ENCODE results near the gene ZNF324. TPM values are rescaled to one million over a fixed set of nuclear protein-coding genes. Genes with fewer than 3 reads are reported as not detected.
"Not testable (repeated sequence)": the region's sequence is repeated elsewhere in the genome, so short reads cannot be mapped to it uniquely, and the experiment has no call there.

Gene ZNF324
- polyA plus RNA-seq, 12 donors: 3.8 to 11.7 (median 4.6) TPM; not detected in 1

DNA sequence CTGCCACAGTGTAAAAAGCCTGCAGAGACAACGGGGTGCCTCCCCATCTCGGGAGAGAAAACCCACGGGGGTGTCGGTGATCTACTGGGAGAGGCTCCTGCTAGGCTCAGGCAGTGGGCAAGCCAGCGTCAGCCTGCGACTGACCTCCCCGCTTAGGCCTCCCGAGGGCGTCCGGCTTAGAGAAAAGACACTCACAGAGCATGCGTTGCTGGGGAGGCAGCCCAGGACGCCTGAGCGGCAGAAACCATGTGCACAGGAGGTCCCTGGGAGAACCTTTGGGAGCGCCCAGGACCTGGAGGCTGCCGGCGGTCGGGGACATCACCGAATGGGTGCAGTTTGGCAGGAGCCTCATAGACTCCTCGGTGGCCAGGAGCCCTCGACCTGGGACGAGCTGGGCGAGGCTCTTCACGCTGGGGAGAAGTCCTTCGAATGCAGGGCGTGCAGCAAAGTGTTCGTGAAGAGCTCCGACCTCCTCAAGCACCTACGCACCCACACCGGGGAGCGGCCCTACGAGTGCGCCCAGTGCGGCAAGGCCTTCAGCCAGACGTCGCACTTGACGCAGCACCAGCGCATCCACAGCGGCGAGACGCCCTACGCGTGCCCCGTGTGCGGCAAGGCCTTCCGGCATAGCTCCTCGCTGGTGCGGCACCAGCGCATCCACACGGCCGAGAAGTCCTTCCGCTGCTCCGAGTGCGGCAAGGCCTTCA lies 4.1 kb downstream of the ZNF324 start:
- DNase-seq: not testable (repeated sequence)

DNA sequence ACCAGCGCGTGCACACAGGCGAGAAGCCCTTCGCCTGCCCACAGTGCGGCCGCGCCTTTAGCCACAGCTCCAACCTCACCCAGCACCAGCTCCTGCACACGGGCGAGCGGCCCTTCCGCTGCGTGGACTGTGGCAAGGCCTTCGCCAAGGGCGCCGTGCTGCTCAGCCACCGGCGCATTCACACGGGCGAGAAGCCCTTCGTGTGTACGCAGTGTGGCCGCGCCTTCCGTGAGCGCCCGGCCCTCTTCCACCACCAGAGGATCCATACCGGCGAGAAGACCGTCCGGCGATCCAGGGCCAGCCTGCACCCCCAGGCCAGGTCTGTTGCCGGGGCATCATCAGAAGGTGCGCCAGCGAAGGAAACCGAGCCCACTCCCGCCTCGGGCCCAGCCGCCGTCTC lies 4.9 kb downstream of the ZNF324 start:
- no peak for DNase-seq

DNA sequence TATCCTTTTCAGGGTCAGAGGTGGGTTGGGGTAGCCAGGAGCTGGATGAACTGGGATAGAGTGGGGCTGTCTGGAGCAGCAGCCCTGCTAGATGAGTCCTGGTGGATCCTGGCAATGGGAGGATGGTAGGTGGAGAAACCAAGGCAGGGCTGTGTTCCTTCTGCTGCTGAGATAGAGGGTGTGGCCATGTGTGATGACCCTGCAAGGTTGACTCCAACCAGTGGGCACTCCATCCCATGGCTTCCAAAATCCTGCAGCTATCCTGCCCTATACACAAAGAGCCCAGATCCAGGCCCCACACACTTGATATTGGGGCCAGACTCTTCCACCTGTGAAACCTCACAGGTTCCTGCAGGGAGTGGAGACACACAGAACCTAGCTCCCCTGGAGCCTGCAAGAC lies 6.9 kb downstream of the ZNF324 start:
- no peak for DNase-seq

DNA sequence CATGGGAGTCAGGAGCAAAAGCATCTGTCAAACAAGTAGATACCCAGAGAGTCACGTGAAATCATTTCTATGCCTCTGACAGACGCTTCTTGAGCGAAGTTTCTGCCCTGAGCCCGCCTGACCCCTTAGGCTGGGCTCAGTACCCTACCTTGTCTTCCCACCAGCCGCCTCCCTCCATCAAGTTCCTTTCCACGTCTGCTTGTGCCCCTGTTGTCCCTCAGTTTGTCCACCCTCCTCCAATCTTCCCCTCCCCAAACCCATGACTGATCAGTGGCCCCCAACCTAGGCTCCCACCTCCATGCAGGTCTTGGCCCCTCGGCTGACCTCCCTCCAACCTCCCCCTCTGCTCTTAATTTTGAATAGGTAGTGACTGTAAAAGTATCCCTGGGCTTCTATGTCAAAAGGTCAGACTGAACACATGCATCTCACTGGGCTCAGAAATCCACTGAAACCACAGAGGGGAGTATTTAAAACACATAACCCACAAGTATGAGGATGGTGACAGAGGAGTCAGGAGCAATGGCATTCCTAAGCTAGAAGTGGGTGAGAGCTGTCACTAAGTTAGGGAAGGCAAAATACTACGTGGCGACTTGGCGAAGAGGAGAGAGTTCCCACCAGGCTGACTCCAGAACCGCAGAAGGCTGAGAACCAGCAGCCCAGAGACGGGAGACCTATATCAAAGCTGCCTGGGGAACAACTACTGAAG lies 7.6 kb downstream of the ZNF324 start:
- DNase-seq: no peak

DNA sequence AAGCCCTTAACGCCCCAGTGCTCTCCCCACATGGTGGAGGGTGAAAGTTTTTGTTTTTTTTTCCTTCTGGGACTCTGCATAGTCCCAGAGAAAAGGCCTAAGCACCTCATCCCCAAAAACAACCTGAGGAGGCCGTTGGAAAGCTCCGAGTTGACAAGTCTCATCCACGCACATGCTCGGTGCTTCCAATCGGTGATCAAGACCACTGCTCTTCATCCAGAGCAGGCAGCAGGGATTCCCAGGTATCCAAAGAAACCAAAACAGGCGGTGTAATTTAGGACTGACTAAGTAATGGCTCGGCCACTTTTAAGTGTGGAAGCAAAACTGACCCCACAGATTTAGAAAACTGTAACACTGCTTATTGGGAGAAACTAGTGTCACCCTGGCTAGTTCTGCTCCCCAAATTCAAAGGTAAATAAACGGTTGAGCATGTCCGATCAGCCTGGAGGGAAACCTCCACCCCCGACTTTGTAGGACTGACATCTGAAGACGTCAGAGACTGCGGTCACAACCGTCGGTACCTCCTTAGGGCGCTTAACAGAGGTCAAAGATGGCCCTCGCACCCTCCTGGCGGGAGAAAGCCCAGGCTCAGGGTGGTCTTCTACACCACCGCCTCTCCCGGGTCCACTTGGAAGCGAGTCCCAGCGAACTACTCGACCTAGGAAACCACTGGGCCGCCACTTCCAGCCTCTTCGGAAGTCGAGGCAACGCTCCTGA lies 8.3 kb downstream of the ZNF324 start:
- DNase-seq: no peak

DNA sequence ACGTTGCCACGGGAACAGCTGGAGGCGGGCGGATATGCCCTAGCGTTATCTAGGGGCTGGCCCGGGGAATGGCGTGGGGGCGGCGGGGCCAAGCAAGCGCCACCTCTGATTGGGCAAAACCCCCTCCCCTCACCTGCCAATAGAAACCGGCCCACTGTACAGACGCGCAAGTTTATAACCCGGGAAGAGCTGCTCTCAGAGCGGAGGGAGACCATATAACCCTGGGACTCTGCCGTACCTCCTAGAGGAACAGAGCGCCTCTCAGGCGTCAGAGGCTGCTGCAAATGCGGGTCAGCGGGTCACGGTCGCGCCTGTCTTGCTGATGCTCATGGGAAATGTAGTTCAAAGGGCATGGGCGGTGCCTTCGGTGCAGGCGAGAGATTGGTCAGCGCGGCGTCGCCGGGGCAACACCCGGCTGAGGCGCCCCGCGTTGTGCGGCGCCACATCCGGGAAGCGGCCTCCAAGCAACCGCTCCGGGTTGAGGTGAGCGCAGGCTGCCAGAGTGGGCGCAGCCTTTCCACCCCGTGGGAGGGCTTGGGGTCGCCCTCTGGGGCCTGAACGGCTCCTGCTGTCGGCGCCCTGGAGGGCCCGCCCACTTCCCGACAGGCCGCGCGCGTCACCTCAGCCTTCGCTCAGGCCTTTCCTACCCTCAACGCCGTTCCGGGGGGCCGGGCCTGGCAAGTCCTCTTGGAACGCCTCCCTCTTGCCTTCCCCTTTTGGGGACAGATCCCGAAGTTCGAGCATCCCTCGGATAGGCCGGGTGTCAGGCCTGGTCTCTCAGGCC lies 9.0 kb downstream of the ZNF324 start, which contains the start of gene ZNF446:
Gene ZNF446 (plus strand): TSS at position 639 of the 784 bp plus-strand sequence. CDS start 867 bp downstream, outside the sequence.
- DNase-seq: peak; percentile 97

DNA sequence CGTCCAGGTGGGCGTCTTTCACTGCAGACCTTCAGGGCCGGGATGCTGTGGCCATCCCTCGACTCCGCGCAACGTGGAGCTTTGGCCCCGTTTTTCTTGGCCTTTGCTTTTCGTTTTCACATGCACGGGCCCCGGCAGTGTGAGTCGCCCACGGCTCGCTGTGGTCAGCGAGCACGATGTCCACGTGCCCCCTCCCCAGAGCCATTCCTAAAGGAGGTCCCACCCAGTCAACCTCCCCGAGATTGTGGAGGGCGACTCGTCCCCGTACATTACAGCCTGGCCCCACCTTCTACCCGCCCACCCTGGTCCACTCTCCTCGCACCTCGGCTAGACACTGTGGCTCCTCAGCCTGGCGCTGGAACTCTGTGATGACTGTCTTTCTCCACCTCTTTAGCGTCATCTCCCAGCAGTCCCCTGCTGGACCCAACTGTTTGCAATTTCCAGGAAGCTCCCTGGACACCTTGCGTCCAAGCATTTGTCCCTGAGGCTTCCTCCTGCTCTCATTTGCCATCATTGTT lies 9.7 kb downstream of the ZNF324 start:
- DNase-seq: peak; percentile 34

DNA sequence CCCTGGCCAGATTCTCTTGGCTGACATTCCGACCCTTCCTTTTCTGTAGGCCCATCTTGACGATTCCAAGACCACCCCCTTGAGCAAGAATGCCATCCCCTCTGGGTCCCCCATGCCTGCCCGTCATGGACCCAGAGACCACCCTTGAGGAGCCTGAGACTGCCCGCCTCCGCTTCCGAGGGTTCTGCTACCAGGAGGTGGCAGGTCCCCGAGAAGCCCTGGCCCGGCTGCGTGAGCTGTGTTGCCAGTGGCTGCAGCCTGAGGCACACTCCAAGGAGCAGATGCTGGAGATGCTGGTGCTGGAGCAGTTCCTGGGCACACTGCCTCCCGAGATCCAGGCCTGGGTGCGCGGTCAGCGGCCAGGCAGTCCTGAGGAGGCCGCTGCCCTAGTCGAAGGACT lies 10.2 kb downstream of the ZNF324 start:
- no peak for DNase-seq

DNA sequence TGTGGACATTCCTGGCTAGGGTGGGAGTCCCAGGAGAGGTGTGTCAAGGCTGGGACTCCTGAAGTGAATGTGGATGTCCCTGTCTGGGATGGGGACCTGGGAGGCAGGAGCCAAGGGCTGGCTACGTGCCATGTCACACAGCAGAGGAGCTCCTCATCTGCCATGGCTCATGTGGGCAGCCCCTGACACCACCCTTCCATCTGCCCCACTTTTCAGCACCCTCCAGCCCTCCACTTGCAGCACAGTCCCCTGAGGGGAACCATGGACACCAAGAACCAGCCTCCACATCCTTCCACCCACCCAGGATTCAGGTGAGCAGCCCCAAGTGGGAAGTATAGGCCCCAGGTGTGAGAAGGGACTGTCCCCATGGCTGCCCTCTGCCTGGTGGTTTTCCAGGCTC lies 11.0 kb downstream of the ZNF324 start:
- DNase-seq: no peak

DNA sequence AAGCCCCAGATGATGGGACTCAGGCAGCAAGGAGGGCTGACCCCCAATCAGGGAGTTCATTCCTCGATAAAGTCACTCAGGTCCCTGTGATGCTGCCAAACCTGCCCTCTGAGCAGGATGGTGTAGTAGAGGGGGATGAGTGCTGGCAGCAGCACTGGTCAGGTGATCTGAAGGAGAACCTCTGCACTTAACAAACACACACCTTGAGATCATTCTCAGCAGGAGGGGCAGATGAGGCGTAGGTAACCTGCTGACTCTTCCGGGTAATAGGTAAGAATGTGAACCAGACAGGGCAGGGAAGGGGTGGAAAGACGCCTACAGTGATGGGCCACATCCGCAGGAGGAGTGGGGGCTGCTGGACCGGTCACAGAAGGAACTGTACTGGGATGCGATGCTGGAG lies 12.4 kb downstream of the ZNF324 start:
- no peak for DNase-seq

DNA sequence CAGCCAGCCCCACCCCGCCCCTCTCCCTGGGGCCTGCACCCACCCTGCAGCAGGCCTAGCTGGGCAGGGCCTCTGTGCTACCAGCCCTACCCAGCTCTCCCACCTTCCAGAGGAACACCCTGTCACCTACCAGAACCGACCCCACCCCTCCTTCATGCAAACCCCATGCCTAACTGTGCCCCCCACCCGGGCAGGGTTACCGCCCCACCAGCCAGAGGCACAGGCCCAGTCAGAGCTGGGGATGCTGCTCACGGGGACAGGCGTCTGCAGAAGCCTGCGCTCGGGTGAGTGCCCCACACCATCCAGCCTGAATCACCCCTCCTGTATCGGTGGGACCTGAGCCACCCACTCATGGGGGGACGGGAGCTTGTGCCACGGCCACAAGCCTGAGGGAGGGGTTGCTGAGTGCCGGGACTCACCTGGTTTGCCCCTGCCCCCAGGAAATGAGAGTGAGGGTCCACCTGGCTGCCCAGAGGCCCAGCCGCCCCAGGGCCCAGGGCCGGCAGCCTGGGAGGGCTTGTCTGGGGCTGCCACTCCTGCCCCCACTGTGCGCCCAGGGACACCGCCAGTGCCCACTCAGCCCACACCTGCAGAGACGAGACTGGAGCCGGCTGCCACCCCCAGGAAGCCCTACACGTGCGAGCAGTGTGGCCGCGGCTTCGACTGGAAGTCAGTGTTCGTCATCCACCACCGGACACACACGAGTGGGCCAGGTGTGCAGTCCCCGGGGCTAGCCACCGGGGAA lies 13.0 kb downstream of the ZNF324 start:
- DNase-seq: no peak

DNA sequence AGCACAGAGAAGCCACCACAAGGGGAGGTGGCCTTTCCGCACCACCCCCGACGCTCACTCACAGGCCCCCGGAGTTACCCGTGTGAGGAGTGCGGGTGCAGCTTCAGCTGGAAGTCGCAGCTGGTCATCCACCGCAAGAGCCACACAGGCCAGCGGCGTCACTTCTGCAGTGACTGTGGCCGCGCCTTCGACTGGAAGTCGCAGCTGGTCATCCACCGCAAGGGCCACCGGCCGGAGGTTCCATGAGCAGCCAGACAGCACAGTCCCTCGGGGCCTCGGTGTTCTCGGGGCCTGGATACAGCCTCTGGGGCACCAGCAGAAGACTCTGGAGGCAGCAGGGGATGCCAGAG lies 13.6 kb downstream of the ZNF324 start:
- no peak for DNase-seq

DNA sequence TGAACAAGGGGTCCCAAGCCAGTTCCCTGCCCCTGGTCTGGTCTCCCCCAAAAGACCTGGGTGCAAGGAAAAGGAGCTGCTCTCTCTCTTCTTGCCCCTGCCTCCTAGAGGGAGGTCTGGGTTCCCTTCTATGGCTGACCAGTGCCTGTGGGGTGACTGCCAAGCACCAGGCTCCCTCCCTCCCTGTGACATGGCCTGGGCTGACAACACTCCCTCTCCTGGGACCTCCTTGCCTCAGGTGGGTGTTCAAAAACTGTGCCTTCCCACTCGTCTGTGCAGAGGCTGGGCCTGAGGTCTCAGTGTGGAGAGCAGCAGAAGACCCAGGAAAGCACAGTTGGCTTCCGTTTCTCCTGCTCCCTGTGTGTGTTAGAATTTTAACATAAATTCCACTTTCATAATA lies 14.0 kb downstream of the ZNF324 start:
- no peak for DNase-seq

DNA sequence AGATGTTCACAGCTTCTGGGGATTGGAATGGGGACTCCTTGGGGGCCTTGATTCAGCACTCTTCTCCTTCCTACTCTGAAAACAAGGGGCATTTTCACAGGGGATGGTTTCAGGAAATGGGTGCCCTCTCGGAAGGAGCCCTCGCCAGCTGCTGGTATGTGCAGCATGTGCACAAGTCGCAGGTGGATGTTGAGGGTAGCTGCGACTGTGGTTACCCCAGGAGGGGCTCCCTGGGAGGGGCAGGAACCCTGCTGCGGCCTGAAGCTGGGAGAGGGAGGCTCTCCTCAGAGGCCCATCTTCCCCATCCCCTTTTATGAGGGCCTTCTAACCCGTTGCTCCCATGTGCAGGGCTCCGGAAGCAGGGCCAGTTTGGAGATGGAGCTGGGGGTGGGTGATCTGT lies 15.5 kb downstream of the ZNF324 start:
- DNase-seq: no peak

DNA sequence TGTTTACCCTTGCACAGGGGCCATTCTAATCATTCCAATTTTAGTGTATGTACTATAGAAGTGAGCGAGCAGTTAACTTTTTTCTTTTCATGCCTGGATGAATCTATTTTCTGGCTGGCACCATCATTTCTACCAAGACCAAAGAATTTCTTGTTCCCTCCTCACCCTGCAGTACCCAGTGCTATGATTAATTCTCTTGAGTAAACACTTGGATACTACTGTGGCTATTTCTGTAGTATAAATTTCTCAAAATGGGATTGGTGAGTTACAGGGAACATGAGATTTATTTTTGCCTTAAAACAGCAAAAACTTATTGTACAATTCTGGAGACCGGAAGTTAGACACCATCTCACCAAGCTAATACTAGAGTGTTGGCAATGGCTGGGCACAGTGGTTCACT lies 16.9 kb downstream of the ZNF324 start:
- DNase-seq: no peak

DNA sequence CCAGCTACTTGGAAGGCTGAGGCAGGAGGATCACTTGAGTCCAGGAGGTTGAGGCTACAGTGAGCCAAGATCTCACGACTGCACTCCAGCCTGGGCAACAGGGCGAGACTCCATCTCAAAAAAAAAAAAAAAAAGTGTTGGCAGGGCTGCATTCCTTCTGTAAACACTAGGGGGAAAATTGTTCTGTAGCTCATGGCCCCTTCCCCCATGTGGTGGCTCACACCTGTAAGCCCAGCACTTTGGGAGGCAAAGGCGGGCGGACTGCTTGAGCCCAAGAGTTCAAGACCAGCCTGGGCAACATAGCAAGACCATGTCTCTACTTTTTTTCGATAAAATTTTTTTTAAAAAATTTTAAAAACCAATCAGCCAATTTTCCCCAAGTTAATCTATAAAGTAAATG lies 17.5 kb downstream of the ZNF324 start:
- DNase-seq: not testable (repeated sequence)

DNA sequence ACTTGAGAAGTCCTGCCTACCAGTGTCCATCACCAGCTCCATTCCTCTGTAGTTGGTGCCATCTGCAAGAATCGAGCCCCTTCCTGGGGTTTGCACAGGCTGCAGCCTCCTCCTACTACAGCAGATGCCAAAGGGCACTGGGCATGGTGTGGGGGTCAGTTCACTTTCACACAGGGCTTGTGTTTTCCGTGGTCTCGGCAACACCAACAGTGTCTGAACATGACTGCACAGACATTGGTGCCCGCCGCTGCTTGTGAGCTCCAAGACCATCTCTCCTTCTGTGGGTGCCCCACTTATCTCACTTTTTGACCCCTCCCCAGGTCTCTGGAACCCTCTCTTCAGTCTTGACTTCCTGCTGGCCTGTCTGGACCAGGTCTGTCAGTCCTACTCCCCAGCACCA lies 24.5 kb downstream of the ZNF324 start:
- no peak for DNase-seq

DNA sequence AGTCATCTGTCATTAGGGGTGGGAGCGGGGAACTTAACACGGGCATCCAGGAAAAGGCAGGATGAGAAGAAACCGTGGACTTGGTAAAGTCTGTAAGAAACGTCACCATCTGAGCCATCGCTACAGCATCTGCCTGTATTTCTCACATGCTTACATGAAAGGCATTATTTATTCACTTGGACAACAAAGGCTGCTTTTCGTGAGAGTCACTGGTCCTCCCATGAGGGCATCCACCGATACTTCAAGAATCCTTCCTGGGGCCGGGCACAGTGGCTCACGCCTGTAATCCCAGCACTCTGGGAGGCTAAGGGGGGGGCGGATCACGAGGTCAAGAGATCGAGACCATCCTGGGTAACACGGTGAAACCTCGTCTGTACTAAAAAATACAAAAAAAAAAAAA lies 25.4 kb downstream of the ZNF324 start:
- DNase-seq: no peak

DNA sequence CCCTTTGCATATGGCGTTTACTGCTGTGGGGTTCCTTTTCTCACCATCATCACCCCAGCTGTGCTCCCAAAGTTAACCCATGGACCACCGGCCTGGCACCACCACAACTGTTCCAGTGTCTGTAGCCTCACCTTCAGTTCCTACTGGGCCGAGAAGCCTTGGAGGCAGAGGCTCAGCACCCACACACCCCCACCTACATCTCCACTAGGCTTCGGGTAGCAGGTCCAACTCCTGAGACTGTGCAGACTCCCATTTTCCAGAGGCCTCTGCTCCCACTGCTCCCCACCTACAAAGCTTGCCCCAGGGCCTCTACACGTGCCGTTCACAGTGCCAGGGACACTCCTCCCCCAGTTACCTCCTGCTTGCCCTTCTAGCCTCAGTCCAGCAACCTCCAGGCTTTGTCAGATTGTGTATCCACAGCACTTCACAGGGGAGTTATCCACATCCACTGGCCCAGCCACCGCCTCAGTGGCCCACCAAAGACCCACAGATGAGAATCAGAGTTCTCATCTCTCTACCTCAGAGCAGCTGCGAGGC lies 30.8 kb downstream of the ZNF324 start:
- DNase-seq: no peak

DNA sequence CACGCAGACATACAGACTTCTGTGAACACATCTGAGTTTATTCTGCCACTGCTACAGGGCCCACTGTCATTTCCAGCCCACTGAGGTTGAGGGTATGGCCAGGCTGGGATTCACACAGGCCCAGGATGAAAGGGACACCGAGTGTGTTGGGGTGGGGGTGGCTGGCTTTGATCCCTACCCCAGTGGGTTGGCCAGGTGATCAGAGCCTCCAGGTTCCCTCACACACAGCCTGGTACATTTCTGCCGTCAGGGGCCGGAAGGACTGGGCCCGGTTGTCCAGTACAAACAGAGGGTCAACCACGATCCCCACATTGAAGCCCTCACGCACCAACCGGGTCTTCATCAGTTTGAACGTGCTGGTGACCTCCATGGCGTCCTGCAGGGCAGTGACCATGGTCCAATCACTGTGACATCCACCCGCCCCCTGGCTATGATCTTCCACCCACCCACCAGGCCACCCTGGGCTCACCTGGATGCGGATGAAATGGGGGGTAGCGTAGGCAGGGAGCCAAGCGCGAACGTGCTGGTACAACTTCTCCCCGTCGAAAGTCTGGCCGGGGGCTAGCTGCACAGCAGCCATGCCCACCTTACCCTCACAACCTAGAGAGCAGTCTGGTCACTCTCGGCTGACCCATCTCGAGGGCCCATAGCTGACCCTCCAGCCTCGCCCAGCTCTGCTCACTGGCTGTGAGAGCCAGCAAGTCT lies 31.6 kb downstream of the ZNF324 start:
- DNase-seq: no peak
